ENCODE data around the gene MAST1.

- TF ChIP-seq EZH2 (IDR thresholded peaks at IDR 0.05; ENCODE audit: low read length, unreplicated experiment) (no peak), CTCF (conservative IDR thresholded peaks at IDR 0.05; ENCODE audit: low read depth, low read length) (no peak), EZH2phosphoT487 (IDR thresholded peaks at IDR 0.05; ENCODE audit: borderline replicate concordance, low read length) (no peak)
Observed at GRCh38 chr19:12912571-12912970, 74.3 kb downstream of the MAST1 start.

All from PC-3 (cell line).